Measurements from ENCODE around the gene ADGRL1.

The ADGRL1 gene

DNA sequence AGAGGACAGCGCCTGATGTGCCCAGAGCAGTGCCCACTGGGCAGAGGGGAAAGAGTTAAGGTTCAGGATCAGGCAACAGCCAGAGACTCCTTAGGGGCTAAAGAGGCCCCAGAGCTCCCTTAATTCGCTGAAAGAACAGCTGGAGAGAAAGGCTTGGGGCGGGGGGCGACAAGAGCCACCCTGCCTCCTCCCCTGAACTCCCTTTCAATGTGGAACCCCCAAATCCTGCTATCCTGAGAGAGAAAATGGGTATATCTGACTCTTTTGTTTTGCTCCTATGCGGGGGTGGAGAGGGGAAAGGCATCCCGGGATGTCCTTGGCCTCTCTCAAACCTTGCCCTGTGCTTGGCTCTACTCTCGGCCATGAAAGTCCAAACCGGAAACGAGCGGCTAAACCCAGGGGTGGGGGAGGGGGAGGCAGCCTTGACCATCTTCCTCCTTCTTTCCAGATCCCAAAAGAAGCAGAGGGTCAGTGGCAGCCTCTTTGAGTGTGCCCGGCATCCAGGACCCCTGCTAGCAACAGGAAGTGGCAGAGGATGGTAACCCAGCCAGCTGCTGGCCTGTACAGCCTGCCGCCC lies 93.1 kb downstream of the ADGRL1 start:
- H3K9me3 ChIP-seq (ENCODE audit: severe bottlenecking) = no peaks in the 10 kb centered on the region
- no peaks in the 10 kb centered on the region for H3K27me3 ChIP-seq (ENCODE audit: insufficient read depth, low read depth, severe bottlenecking)
- no peaks in the 10 kb centered on the region; the same call in 1 of the 2 replicates for H3K36me3 ChIP-seq
- DNase-seq = no peak
- TF ChIP-seq, protein P1, sequence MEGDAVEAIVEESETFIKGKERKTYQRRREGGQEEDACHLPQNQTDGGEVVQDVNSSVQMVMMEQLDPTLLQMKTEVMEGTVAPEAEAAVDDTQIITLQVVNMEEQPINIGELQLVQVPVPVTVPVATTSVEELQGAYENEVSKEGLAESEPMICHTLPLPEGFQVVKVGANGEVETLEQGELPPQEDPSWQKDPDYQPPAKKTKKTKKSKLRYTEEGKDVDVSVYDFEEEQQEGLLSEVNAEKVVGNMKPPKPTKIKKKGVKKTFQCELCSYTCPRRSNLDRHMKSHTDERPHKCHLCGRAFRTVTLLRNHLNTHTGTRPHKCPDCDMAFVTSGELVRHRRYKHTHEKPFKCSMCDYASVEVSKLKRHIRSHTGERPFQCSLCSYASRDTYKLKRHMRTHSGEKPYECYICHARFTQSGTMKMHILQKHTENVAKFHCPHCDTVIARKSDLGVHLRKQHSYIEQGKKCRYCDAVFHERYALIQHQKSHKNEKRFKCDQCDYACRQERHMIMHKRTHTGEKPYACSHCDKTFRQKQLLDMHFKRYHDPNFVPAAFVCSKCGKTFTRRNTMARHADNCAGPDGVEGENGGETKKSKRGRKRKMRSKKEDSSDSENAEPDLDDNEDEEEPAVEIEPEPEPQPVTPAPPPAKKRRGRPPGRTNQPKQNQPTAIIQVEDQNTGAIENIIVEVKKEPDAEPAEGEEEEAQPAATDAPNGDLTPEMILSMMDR (IDR thresholded peaks at IDR 0.05; ENCODE audit: low read depth, low read length) = no peak
- no peak overlapping the region for H3K4me3 ChIP-seq (ENCODE audit: low read depth, low read length)
- H3K27ac ChIP-seq = peak overlapping the region; percentile 62

DNA sequence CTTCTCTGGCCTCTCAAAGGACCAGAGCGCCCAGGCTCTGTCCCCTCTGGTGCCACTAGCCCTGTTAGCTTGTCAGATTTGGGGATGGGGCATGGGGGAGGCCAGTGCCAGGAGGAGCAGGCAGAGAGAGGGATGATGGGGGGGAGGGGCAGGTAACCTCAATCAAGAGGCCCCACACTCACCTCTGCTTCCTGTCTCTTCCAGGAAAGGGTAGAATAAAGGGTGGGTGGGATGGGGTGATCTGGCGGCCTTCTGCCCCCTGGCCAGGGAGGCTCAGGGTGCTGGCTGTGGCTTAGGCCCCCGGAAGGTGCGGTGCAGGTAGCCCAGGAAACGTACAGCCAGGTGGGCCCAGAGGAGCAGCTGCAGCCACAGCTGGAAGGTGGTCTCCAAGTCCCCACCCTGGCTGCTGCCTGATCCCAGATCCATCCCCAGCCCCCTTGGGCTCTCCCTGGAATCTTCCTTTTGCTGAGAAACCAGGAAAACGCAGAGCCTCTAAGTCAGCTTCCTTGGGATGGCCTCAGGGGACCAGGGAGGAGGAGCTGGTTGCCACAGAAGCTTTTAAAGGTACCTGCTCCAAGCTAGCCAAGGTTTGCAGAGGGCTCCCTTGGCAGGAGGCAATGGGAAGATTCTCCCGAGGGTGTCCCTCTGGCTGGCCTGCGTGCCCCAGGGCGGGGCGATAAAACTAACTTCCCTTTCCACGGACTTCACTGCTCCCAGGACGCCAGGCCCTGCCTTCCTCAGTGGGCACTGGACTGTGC lies 93.7 kb downstream of the ADGRL1 start:
- Histone ChIP-seq H3K27me3 (ENCODE audit: insufficient read depth, low read depth, severe bottlenecking) (no peaks in the 10 kb centered on the region), H3K4me3 (ENCODE audit: low read depth, low read length) (no peak overlapping the region), H3K36me3 (no peaks in the 10 kb centered on the region; the same call in 1 of the 2 replicates), H3K27ac (peak overlapping the region; percentile 62), H3K9me3 (ENCODE audit: severe bottlenecking) (no peaks in the 10 kb centered on the region)
- TF ChIP-seq, protein P1 (IDR thresholded peaks at IDR 0.05; ENCODE audit: low read depth, low read length) = no peak
- DNase-seq = no peak

DNA sequence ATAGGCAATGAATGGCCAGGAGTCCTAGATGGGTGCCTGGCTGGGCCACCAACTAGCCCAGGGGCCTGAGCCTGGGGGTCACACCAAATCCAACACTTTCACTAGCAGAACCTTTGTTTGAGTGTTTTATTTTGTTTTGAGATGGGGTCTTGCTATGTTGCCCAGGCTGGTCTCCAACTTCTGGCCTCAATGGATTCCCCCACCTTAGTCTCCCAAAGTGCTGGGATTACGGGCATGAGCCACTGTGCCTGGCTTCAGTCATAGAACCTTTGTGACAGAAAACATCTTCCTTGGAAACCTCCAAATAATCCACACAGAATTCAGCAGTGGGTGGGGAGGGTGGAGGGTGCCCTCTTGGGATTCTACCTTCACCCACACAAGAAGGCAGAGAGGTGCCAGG lies 94.5 kb downstream of the ADGRL1 start:
- no peak for DNase-seq
- Histone ChIP-seq H3K27ac (no peak overlapping the region), H3K27me3 (ENCODE audit: insufficient read depth, low read depth, severe bottlenecking) (no peaks in the 10 kb centered on the region), H3K4me3 (ENCODE audit: low read depth, low read length) (no peak overlapping the region), H3K36me3 (peaks cover 2% of the 10 kb centered on the region), H3K9me3 (ENCODE audit: severe bottlenecking) (no peaks in the 10 kb centered on the region)
- TF ChIP-seq, protein P1 (IDR thresholded peaks at IDR 0.05; ENCODE audit: low read depth, low read length) = no peak

GRCh38 chr19:14110650-14111049 lies 95.3 kb downstream of the ADGRL1 start:
- no peak overlapping the region for H3K4me3 ChIP-seq (ENCODE audit: low read depth, low read length)
- H3K27me3 ChIP-seq (ENCODE audit: insufficient read depth, low read depth, severe bottlenecking) = no peaks in the 10 kb centered on the region
- TF ChIP-seq, protein P1 (IDR thresholded peaks at IDR 0.05; ENCODE audit: low read depth, low read length) = no peak
- DNase-seq = no peak
- no peaks in the 10 kb centered on the region for H3K9me3 ChIP-seq (ENCODE audit: severe bottlenecking)
- peaks cover 7% of the 10 kb centered on the region for H3K36me3 ChIP-seq
- no peak overlapping the region for H3K27ac ChIP-seq

GRCh38 chr19:14107581-14108461 lies 98.1 kb downstream of the ADGRL1 start:
- Histone ChIP-seq H3K27ac (no peak overlapping the region), H3K4me3 (ENCODE audit: low read depth, low read length) (no peak overlapping the region), H3K9me3 (ENCODE audit: severe bottlenecking) (no peaks in the 10 kb centered on the region), H3K36me3 (peaks cover 26% of the 10 kb centered on the region), H3K27me3 (ENCODE audit: insufficient read depth, low read depth, severe bottlenecking) (no peaks in the 10 kb centered on the region)
- DNase-seq = no peak
- TF ChIP-seq, protein P1 (IDR thresholded peaks at IDR 0.05; ENCODE audit: low read depth, low read length) = no peak

Data from WERI-Rb-1 (cell line).